ENCODE results near the gene PSMC1. TPM values are rescaled to one million over a fixed set of nuclear protein-coding genes. Genes with fewer than 3 reads are reported as not detected.

PSMC1 gene
- polyA plus RNA-seq, 6 donors from 2014 or later, result 70.3 to 95.6 (median 88.1) TPM

DNA sequence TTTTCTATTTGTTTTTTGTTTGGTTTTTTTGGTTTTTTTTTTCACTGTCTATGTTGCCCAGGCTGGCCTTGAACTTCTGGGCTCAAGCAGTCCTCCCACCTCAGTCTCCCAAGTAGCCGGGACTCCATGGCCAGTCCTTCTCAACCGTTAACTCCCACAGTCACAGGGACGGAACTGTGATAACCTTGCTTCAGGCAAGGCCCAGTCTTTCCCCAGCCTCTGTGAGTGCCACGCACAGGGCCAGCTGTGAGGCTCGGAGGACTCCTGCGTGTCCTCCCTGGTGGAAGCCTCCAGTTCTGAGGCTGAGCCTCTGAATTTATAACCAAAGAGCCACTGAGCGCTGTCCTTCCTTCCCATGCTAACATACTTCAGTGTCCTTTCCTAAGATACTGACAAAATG, 23.7 kb downstream of the PSMC1 start:
- Mint-ChIP-seq H3K9me3 (no peaks in the 10 kb centered on the region), H3K4me3 (no peak overlapping the region), H3K27me3 (no peaks in the 10 kb centered on the region), H3K27ac (peak overlapping the region in 1 of 6 donors; percentile 44), H3K4me1 (peaks cover 0 to 2% (median 0%) of the 10 kb centered on the region in 3 donors), H3K36me3 (peaks cover 0 to 4% of the 10 kb centered on the region in 2 donors)
- DNase-seq (no peak), ATAC-seq (ENCODE audit: low read depth in 2 of 2) (no peak)

- no peak overlapping the region for H3K4me3 Mint-ChIP-seq
- H3K27ac Mint-ChIP-seq, result no peak overlapping the region
- H3K9me3 Mint-ChIP-seq, result no peaks in the 10 kb centered on the region
- ATAC-seq (ENCODE audit: low read depth in 2 of 2) (no peak), DNase-seq (no peak)
- peaks cover 0 to 2% (median 0%) of the 10 kb centered on the region in 3 donors for H3K4me1 Mint-ChIP-seq
- H3K27me3 Mint-ChIP-seq, result no peaks in the 10 kb centered on the region
- peaks cover 0 to 8% of the 10 kb centered on the region in 2 donors for H3K36me3 Mint-ChIP-seq
Observed at GRCh38 chr14:90281261-90281660, 24.9 kb downstream of the PSMC1 start.

GRCh38 chr14:90281756-90282155, 25.4 kb downstream of the PSMC1 start:
- peaks cover 0 to 2% (median 0%) of the 10 kb centered on the region in 3 donors for H3K4me1 Mint-ChIP-seq
- H3K27ac Mint-ChIP-seq, result peak overlapping the region in 1 of 6 donors; percentile 62
- no peaks in the 10 kb centered on the region for H3K9me3 Mint-ChIP-seq
- no peaks in the 10 kb centered on the region for H3K27me3 Mint-ChIP-seq
- peaks cover 0 to 6% of the 10 kb centered on the region in 2 donors for H3K36me3 Mint-ChIP-seq
- no peak for DNase-seq
- H3K4me3 Mint-ChIP-seq, result no peak overlapping the region
- no peak for ATAC-seq (ENCODE audit: low read depth in 2 of 2)

DNA sequence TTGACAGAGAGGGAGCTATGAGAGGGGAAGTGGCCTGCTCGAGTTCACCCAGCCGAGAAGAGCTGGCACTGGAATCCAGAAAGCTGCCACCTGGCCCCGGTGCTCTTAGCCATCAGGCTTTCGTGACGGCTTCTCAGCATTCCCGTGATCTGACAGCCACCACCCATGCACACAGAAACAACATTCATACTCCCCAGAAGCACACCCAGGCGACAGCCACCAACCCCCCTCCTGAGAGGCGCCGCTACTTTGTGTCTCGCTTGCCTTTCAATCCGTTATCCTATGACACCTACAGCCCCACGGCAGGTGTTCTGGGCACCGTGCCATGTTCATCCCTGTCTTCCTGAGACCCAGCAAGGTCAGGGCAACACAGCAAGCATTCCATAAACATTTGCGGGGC, 31.4 kb downstream of the PSMC1 start:
- Mint-ChIP-seq H3K9me3 (no peaks in the 10 kb centered on the region), H3K36me3 (peaks cover 15 to 32% of the 10 kb centered on the region in 2 donors), H3K27ac (no peak overlapping the region), H3K4me1 (no peaks in the 10 kb centered on the region), H3K4me3 (no peak overlapping the region), H3K27me3 (no peaks in the 10 kb centered on the region)
- DNase-seq (no peak), ATAC-seq (ENCODE audit: low read depth in 2 of 2) (no peak)

- no peaks in the 10 kb centered on the region for H3K27me3 Mint-ChIP-seq
- peaks cover 15 to 34% of the 10 kb centered on the region in 2 donors for H3K36me3 Mint-ChIP-seq
- ATAC-seq (ENCODE audit: low read depth in 2 of 2) (no peak), DNase-seq (no peak)
- no peaks in the 10 kb centered on the region for H3K4me1 Mint-ChIP-seq
- H3K9me3 Mint-ChIP-seq, result no peaks in the 10 kb centered on the region
- no peak overlapping the region for H3K4me3 Mint-ChIP-seq
- peak overlapping the region in 1 of 6 donors; percentile 24 for H3K27ac Mint-ChIP-seq
Observed at GRCh38 chr14:90288651-90289355, 32.5 kb downstream of the PSMC1 start.

- Mint-ChIP-seq H3K4me1 (no peaks in the 10 kb centered on the region), H3K27me3 (no peaks in the 10 kb centered on the region), H3K9me3 (no peaks in the 10 kb centered on the region), H3K36me3 (peaks cover 23 to 36% of the 10 kb centered on the region in 2 donors), H3K4me3 (no peak overlapping the region), H3K27ac (peak overlapping the region in 1 of 6 donors; percentile 24)
- DNase-seq, result no peak
- no peak for ATAC-seq (ENCODE audit: low read depth in 2 of 2)
Observed at GRCh38 chr14:90290337-90291011, 34.1 kb downstream of the PSMC1 start.

DNA sequence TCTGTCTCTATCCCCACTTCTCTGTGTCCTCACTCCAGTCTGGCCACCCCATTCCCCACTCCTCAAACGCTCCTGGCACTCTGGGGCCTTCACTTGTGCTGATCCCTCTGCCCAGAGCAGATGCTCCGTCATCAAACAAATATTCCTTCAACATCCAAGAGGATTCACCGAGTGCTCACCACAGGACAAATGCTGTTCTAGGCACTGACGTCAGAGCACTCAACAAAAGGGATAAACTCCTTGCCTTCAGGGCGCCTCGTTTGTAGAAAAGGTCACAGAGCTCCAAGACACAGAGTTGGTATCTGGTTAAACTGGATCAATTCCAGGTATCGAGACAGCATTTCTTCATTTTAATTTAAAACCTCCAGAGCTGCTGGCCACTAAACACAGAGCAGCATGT, 35.3 kb downstream of the PSMC1 start:
- Mint-ChIP-seq H3K27ac (peak overlapping the region in 2 of 6 donors; percentile 49 to 65), H3K4me3 (no peak overlapping the region), H3K36me3 (peaks cover 23 to 40% of the 10 kb centered on the region in 2 donors), H3K4me1 (no peaks in the 10 kb centered on the region), H3K27me3 (no peaks in the 10 kb centered on the region), H3K9me3 (no peaks in the 10 kb centered on the region)
- DNase-seq (no peak), ATAC-seq (ENCODE audit: low read depth in 2 of 2) (no peak)

- ATAC-seq (ENCODE audit: low read depth in 2 of 2) (no peak), DNase-seq (no peak)
- no peak overlapping the region for H3K4me3 Mint-ChIP-seq
- peaks cover 23 to 40% of the 10 kb centered on the region in 2 donors for H3K36me3 Mint-ChIP-seq
- H3K4me1 Mint-ChIP-seq, result no peaks in the 10 kb centered on the region
- no peaks in the 10 kb centered on the region for H3K9me3 Mint-ChIP-seq
- H3K27ac Mint-ChIP-seq, result peak overlapping the region in 1 of 6 donors; percentile 33
- H3K27me3 Mint-ChIP-seq, result no peaks in the 10 kb centered on the region
Observed at GRCh38 chr14:90293766-90294730, 37.7 kb downstream of the PSMC1 start.

- Mint-ChIP-seq H3K4me1 (no peaks in the 10 kb centered on the region), H3K9me3 (no peaks in the 10 kb centered on the region), H3K27me3 (no peaks in the 10 kb centered on the region), H3K4me3 (no peak overlapping the region), H3K36me3 (peaks cover 23 to 40% of the 10 kb centered on the region in 2 donors), H3K27ac (no peak overlapping the region)
- DNase-seq (no peak), ATAC-seq (ENCODE audit: low read depth in 2 of 2) (no peak)
Observed at GRCh38 chr14:90294872-90295271, 38.5 kb downstream of the PSMC1 start.

- H3K4me3 Mint-ChIP-seq, result no peak overlapping the region
- no peak overlapping the region for H3K27ac Mint-ChIP-seq
- peaks cover 2 to 7% (median 7%) of the 10 kb centered on the region in 3 donors for H3K4me1 Mint-ChIP-seq
- ATAC-seq (ENCODE audit: low read depth in 2 of 2), result no peak
- H3K27me3 Mint-ChIP-seq, result no peaks in the 10 kb centered on the region
- peaks cover 31% of the 10 kb centered on the region in 2 donors for H3K36me3 Mint-ChIP-seq
- H3K9me3 Mint-ChIP-seq, result peaks cover 0 to 2% (median 0%) of the 10 kb centered on the region in 7 donors
- no peak for DNase-seq
Observed at GRCh38 chr14:90295870-90296516, 39.6 kb downstream of the PSMC1 start.

GRCh38 chr14:90296641-90297040, 40.3 kb downstream of the PSMC1 start:
- H3K27ac Mint-ChIP-seq, result peak overlapping the region in 1 of 6 donors; percentile 38
- ATAC-seq (ENCODE audit: low read depth in 2 of 2), result no peak
- H3K9me3 Mint-ChIP-seq, result peaks cover 0 to 3% (median 0%) of the 10 kb centered on the region in 7 donors
- peaks cover 2 to 9% (median 9%) of the 10 kb centered on the region in 3 donors for H3K4me1 Mint-ChIP-seq
- H3K27me3 Mint-ChIP-seq, result no peaks in the 10 kb centered on the region
- no peak overlapping the region for H3K4me3 Mint-ChIP-seq
- DNase-seq, result no peak
- peaks cover 31% of the 10 kb centered on the region in 2 donors for H3K36me3 Mint-ChIP-seq

DNA sequence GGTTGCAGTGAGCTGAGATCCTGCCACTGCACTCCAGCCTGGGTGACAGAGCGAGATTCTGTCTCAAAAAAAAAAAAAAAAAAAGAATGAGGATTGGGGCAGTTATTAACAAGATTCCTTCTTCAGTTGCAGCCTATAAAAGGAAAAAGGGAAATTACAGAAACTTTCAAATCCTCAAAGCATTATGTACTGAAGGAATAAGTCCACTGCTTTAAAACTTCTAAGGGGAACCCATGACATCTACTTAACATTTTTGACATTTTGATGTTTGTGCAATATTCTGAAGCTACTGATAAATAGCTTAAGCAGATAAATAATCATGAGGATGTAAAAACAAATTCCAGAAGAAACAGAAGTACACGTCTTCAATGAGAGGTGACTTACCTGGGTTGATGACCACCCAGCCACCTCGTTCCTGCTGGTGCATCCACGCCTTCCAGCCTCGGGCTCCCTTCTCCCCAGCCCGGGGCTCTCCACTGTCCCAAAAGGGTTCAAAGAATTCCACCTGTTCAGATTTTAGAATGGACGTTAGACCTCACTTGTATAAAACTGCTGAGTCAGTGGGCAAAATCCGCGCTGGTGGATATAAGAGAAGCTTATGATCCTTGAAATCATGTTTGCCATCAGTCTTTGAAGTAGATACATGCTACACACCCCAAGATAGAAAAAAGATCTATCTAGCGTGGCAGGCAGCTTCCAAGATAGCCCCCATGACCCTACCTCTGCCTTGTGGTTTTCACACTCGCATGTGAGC, 41.7 kb downstream of the PSMC1 start:
- Mint-ChIP-seq H3K4me1 (peaks cover 2 to 9% (median 9%) of the 10 kb centered on the region in 3 donors), H3K36me3 (peaks cover 26 to 27% of the 10 kb centered on the region in 2 donors), H3K27me3 (no peaks in the 10 kb centered on the region), H3K9me3 (peaks cover 0 to 3% (median 0%) of the 10 kb centered on the region in 7 donors), H3K4me3 (no peak overlapping the region), H3K27ac (no peak overlapping the region)
- no peak for DNase-seq
- no peak for ATAC-seq (ENCODE audit: low read depth in 2 of 2)

Measured in naive B cell (primary cell).